GM21825 (cell line): ENCODE measurements around the gene S1PR4.
"Not testable (repeated sequence)": the region's sequence is repeated elsewhere in the genome, so short reads cannot be mapped to it uniquely, and the experiment has no call there.

ENCODE experiments used
- ATAC-seq: cut with Tn5 transposase; IDR thresholded peaks from one replicate; pipeline ENCODE4 v1.9.1; 2021; ENCODE audit warnings: mild to moderate bottlenecking, moderate library complexity; ENCODE audit not compliant: unreplicated experiment

Gene S1PR4

GRCh38 chr19:3151563-3152418 is 26.8 kb upstream of the S1PR4 start:
- ATAC-seq: no peak

GRCh38 chr19:3152419-3152780 is 26.2 kb upstream of the S1PR4 start:
- no peak for ATAC-seq

GRCh38 chr19:3153286-3154230 is 25.0 kb upstream of the S1PR4 start:
- ATAC-seq: no peak

GRCh38 chr19:3154447-3154846 is 24.1 kb upstream of the S1PR4 start:
- ATAC-seq: not testable (repeated sequence)

- peak; percentile 74 for ATAC-seq
Measured at GRCh38 chr19:3154957-3155736, 23.4 kb upstream of the S1PR4 start.

GRCh38 chr19:3157096-3157845 is 21.3 kb upstream of the S1PR4 start:
- no peak for ATAC-seq

GRCh38 chr19:3159565-3159964 is 19.0 kb upstream of the S1PR4 start:
- ATAC-seq: no peak

GRCh38 chr19:3160219-3160618 is 18.4 kb upstream of the S1PR4 start:
- no peak for ATAC-seq

GRCh38 chr19:3161453-3161852 is 17.1 kb upstream of the S1PR4 start:
- ATAC-seq: no peak

GRCh38 chr19:3162418-3163229 is 15.9 kb upstream of the S1PR4 start:
- no peak for ATAC-seq

GRCh38 chr19:3163230-3163886 is 15.2 kb upstream of the S1PR4 start:
- peak; percentile 68 for ATAC-seq

- no peak for ATAC-seq
Measured at GRCh38 chr19:3163943-3164342, 14.6 kb upstream of the S1PR4 start.

GRCh38 chr19:3167533-3168272 is 10.9 kb upstream of the S1PR4 start:
- ATAC-seq: no peak

GRCh38 chr19:3171894-3172672 is 6.5 kb upstream of the S1PR4 start:
- ATAC-seq: no peak

GRCh38 chr19:3172673-3173000 is 5.9 kb upstream of the S1PR4 start:
- ATAC-seq: not testable (repeated sequence)

GRCh38 chr19:3175781-3176714 is 2.5 kb upstream of the S1PR4 start:
- no peak for ATAC-seq
